B cell (primary cell): ENCODE measurements around the gene PATZ1. TPM values are rescaled to one million over a fixed set of nuclear protein-coding genes. Genes with fewer than 3 reads are reported as not detected.

ENCODE experiments used
- ATAC-seq: fragments of 200-7000 bp; cut with Tn5 transposase; one replicate; pipeline ENCODE4 v1.10.0; 2021; ENCODE audit warnings: low read depth, mild to moderate bottlenecking, moderate number of reproducible peaks, moderate library complexity
- CTCF ChIA-PET: fragments of 350-600 bp; sonication (Branson Sonifier 250); formaldehyde crosslinking; loops from one replicate; lab custom pipeline; 2021; ENCODE audit warnings: antibody characterized with exemption, inconsistent platforms; lab: Charles Lee
- POLR2A ChIA-PET: fragments of 350-600 bp; sonication (Branson Sonifier 250); formaldehyde crosslinking; loops from one replicate; lab custom pipeline; 2021; ENCODE audit warnings: antibody characterized with exemption; lab: Charles Lee
- DNase-seq: peaks from one replicate; pipeline ENCODE4 v3.0.0; 2013
- H2AFZ ChIP-seq: 2 replicates; pipeline ENCODE4 v1.6.1; 2012; ENCODE audit warnings: mild to moderate bottlenecking, low read depth, low read length; ENCODE audit not compliant: insufficient read depth, poor library complexity, severe bottlenecking
- H3K27ac ChIP-seq, 2 donors: 1 replicate in 1 of 2; 2 replicates in 1 of 2; pipeline ENCODE4 v1.5.1; 2012 to 2013; ENCODE audit warnings: low read length in 2 of 2, mild to moderate bottlenecking in 2 of 2, moderate library complexity in 1 of 2
- H3K27me3 ChIP-seq, 4 experiments: fragments of 200-600 bp in 1 of 4; sonication (generic) in 1 of 4; replicated peaks in 1 of 4; 1 replicate in 2 of 4; 2 replicates in 2 of 4; pipeline versions ENCODE4 v1.6.1 to v1.7.0; 2013 to 2016; ENCODE audit warnings: low read length in 3 of 4, mild to moderate bottlenecking in 2 of 4, mixed read lengths in 1 of 4, moderate library complexity in 1 of 4; ENCODE audit not compliant: insufficient read depth in 4 of 4, control insufficient read depth in 3 of 4; ENCODE audit errors: control extremely low read depth in 1 of 4
- H3K36me3 ChIP-seq, 2 experiments: replicated peaks in 1 of 2; 1 replicate in 1 of 2; 2 replicates in 1 of 2; pipeline versions ENCODE4 v1.6.1 to v1.7.1; 2013; ENCODE audit warnings: low read length in 1 of 2; ENCODE audit not compliant: insufficient read depth in 2 of 2, control insufficient read depth in 1 of 2; ENCODE audit errors: control extremely low read depth in 1 of 2, extremely low read depth in 1 of 2
- H3K4me1 ChIP-seq, 2 donors: fragments of 200-600 bp in 1 of 2; sonication (generic) in 1 of 2; 1 replicate in 1 of 2; 2 replicates in 1 of 2; pipeline versions ENCODE4 v1.5.1 to v1.6.1; 2013 to 2017; ENCODE audit warnings: low read length in 2 of 2; ENCODE audit not compliant: control insufficient read depth in 2 of 2, insufficient read depth in 2 of 2
- H3K4me2 ChIP-seq: replicated peaks from 2 replicates; pipeline ENCODE3; 2012; ENCODE audit warnings: mild to moderate bottlenecking, low read depth, low read length; ENCODE audit not compliant: poor library complexity, severe bottlenecking
- H3K4me3 ChIP-seq, 5 experiments: fragments of 200-600 bp in 1 of 5; sonication (generic) in 1 of 5; 1 replicate in 3 of 5; 2 replicates in 2 of 5; pipeline versions ENCODE4 v1.5.1 to v1.7.0; 2011 to 2016; ENCODE audit warnings: low read length in 4 of 5, mild to moderate bottlenecking in 4 of 5, low read depth in 2 of 5, control low read depth in 1 of 5, moderate library complexity in 1 of 5; ENCODE audit not compliant: insufficient read depth in 1 of 5; ENCODE audit errors: control extremely low read depth in 1 of 5, extremely low read depth in 1 of 5
- H3K79me2 ChIP-seq: fragments of 200-600 bp; sonication (generic); one replicate; pipeline ENCODE4 v1.6.0; 2016; ENCODE audit warnings: low read length; ENCODE audit not compliant: control insufficient read depth, insufficient read depth
- H3K9ac ChIP-seq: fragments of 200-600 bp; sonication (generic); 2 replicates; pipeline ENCODE4 v1.6.1; 2017; ENCODE audit warnings: mild to moderate bottlenecking, low read length, moderate library complexity
- H3K9me3 ChIP-seq, 3 donors: one replicate each; pipeline versions ENCODE4 v1.6.1 to v1.7.1; 2013; ENCODE audit warnings: low read length in 2 of 3; ENCODE audit not compliant: control insufficient read depth in 2 of 3, insufficient read depth in 1 of 3; ENCODE audit errors: control extremely low read depth in 1 of 3
- H4K20me1 ChIP-seq: 2 replicates; pipeline ENCODE4 v1.6.0; 2012; ENCODE audit warnings: mild to moderate bottlenecking, low read length; ENCODE audit not compliant: insufficient read depth, control insufficient read depth, poor library complexity, severe bottlenecking
- H3K27ac Mint-ChIP-seq: one replicate; pipeline ENCODE4 v1.8.0; 2021; ENCODE audit warnings: mixed read lengths
- H3K27me3 Mint-ChIP-seq: one replicate; pipeline ENCODE4 v1.8.0; 2021; ENCODE audit warnings: mixed read lengths
- H3K4me1 Mint-ChIP-seq: one replicate; pipeline ENCODE4 v1.8.0; 2021; ENCODE audit warnings: mixed read lengths
- H3K4me3 Mint-ChIP-seq: one replicate; pipeline ENCODE4 v1.8.0; 2021; ENCODE audit warnings: mixed read lengths
- H3K9me3 Mint-ChIP-seq: one replicate; pipeline ENCODE4 v1.8.0; 2022; ENCODE audit warnings: mixed read lengths; ENCODE audit not compliant: insufficient read depth
- EZH2 ChIP-seq: IDR thresholded peaks from 2 replicates; pipeline ENCODE4 v1.6.1; 2012; ENCODE audit warnings: borderline replicate concordance, low read depth, mild to moderate bottlenecking, moderate library complexity, low read length; ENCODE audit not compliant: insufficient read depth, poor library complexity, severe bottlenecking
- WGBS: methylation state at CpG from one replicate; pipeline ENCODE4 v1.1.5; 2013; ENCODE audit warnings: missing lambda C conversion rate; ENCODE audit not compliant: insufficient coverage; 5-methylcytosine and 5-hydroxymethylcytosine counted together
- intact Hi-C: fragments of 100-400 bp; cut with micrococcal nuclease; formaldehyde crosslinking; loops from one replicate; pipeline ENCODE4 v1.10.0; 2022
- polyA plus RNA-seq: library from polyadenylated mRNA; depleted of rRNA; stranded (reverse); fragments of >200 nt; gene quantifications from 2 replicates; pipeline ENCODE4 v1.2.3, GENCODE V29; 2012
- total RNA-seq, 2 donors: library from RNA; stranded (reverse); fragments of 120-200 nt in 1 of 2; gene quantifications; 1 replicate in 1 of 2; 2 replicates in 1 of 2; pipeline versions ENCODE4 v1.2.3 to v1.2.4, GENCODE V29; 2013 to 2022
- TF ChIP-seq, protein P1 (sequence below): fragments of 200-600 bp; IDR thresholded peaks from one replicate; pipeline ENCODE4 v1.8.0; 2022; ENCODE audit warnings: antibody characterized with exemption, mild to moderate bottlenecking

PATZ1 gene
- total and polyA plus RNA-seq, 2 donors (not counting 1 experiment from before 2014, with no cell fraction given): 35.1 to 47.4 TPM

DNA sequence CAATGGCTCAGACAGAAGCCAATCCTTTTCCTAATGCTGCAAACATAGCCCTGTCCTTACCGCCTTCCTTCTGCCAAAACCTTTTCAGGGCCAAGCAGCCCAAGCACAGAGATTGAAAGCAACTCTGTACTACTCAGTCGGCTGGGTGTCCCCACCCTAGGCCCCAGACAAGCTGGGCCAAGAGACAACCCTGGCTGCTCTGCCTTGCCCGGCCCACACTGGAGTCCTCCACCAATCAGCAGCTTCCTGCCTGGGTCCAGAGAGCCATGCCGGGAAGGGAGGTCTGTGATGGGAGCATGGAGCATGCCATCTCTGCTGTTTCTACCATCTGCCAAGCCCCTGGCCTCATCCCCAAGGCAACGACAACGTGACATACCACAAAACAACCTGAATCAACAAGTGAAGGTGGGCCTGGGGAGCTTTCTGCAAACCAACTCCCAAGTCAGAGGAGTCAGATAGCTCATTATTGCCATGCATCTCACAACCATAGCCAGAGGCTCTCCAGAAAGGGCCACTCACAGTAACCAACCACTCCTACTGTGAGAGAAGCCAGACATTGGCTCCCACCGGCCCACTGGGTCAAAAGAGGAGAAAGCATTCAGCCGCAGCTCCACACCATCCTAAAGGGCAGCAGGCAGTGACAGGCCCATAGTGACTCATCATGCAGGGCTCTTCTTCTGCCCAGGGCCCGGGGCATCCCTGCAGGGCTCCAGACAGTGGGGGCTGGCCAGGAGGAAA lies 18.2 kb downstream of the PATZ1 start:
- H3K4me1 Mint-ChIP-seq: peaks cover 1% of the 10 kb centered on the region
- no peak overlapping the region for H3K27ac ChIP-seq
- H3K9ac ChIP-seq: no peak overlapping the region
- peaks cover 11% of the 10 kb centered on the region for H3K79me2 ChIP-seq
- ChIA-PET POLR2A (interaction anchor here (0.5 kb wide), 1 partner anchor 15 kb away, joined by 3 read pairs; no protein-coding TSS in a partner anchor), CTCF (no interaction called here)
- H3K27me3 ChIP-seq: no peaks in the 10 kb centered on the region
- H4K20me1 ChIP-seq: peaks cover 63% of the 10 kb centered on the region
- WGBS: 100% methylated on average over 7 of the region's 9 CpGs
- no peaks in the 10 kb centered on the region for H3K9me3 Mint-ChIP-seq
- no peaks in the 10 kb centered on the region for H3K4me1 ChIP-seq
- H3K27me3 Mint-ChIP-seq: no peaks in the 10 kb centered on the region
- H3K27ac Mint-ChIP-seq: no peak overlapping the region
- H3K36me3 ChIP-seq: peaks cover 1 to 91% of the 10 kb centered on the region in 2 experiments
- ATAC-seq: no peak
- no peak for DNase-seq
- H3K9me3 ChIP-seq: no peaks in the 10 kb centered on the region
- H2AFZ ChIP-seq: no peak overlapping the region
- H3K4me2 ChIP-seq: no peak overlapping the region
- no peak for TF ChIP-seq EZH2
- TF ChIP-seq, protein P1, sequence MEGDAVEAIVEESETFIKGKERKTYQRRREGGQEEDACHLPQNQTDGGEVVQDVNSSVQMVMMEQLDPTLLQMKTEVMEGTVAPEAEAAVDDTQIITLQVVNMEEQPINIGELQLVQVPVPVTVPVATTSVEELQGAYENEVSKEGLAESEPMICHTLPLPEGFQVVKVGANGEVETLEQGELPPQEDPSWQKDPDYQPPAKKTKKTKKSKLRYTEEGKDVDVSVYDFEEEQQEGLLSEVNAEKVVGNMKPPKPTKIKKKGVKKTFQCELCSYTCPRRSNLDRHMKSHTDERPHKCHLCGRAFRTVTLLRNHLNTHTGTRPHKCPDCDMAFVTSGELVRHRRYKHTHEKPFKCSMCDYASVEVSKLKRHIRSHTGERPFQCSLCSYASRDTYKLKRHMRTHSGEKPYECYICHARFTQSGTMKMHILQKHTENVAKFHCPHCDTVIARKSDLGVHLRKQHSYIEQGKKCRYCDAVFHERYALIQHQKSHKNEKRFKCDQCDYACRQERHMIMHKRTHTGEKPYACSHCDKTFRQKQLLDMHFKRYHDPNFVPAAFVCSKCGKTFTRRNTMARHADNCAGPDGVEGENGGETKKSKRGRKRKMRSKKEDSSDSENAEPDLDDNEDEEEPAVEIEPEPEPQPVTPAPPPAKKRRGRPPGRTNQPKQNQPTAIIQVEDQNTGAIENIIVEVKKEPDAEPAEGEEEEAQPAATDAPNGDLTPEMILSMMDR: no peak
- no peak overlapping the region for H3K4me3 Mint-ChIP-seq
- intact Hi-C loops: no loop called here
- no peak overlapping the region for H3K4me3 ChIP-seq

DNA sequence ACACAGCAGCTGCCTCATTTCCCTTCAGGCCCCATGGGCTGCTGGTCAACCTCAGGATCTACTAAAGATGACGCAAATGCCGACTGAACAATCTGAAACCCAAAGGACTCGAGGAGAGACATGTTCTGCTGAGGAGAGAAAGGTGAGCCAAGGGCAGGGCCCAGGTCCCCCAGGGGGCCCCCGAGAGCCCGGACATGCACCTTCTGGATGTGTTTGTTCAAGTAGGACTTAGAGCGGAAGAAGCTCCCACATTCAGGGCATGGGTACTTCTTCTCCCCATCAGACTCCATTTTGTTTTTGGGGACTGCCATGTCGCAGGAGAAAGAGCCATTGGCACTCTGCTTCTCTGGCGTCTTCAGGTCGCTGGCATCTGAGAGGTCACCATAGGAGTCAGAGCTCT lies 19.3 kb downstream of the PATZ1 start:
- no peaks in the 10 kb centered on the region for H3K27me3 ChIP-seq
- TF ChIP-seq EZH2: no peak
- TF ChIP-seq, protein P1: no peak
- Mint-ChIP-seq H3K4me3 (no peak overlapping the region), H3K9me3 (no peaks in the 10 kb centered on the region), H3K27me3 (no peaks in the 10 kb centered on the region), H3K27ac (no peak overlapping the region), H3K4me1 (peaks cover 1% of the 10 kb centered on the region)
- WGBS: 100% methylated on average over 6 of the region's 9 CpGs
- H3K36me3 ChIP-seq: peaks cover 1 to 87% of the 10 kb centered on the region in 2 experiments
- CTCF ChIA-PET: interaction anchor here (1.5 kb wide), 1 partner anchor 13 kb away, joined by 8 read pairs; no protein-coding TSS in a partner anchor
- DNase-seq (no peak), ATAC-seq (no peak)
- H2AFZ ChIP-seq: no peak overlapping the region
- H3K4me2 ChIP-seq: no peak overlapping the region
- H3K27ac ChIP-seq: no peak overlapping the region
- intact Hi-C loops: no loop called here
- no peak overlapping the region for H3K4me3 ChIP-seq
- H3K4me1 ChIP-seq: no peaks in the 10 kb centered on the region
- H3K9me3 ChIP-seq: no peaks in the 10 kb centered on the region
- peaks cover 52% of the 10 kb centered on the region for H4K20me1 ChIP-seq
- no peak overlapping the region for H3K9ac ChIP-seq
- H3K79me2 ChIP-seq: peaks cover 4% of the 10 kb centered on the region
- POLR2A ChIA-PET: no interaction called here
